H1 (cell line): Measurements from ENCODE around the gene TERB1. TPM values are rescaled to one million over a fixed set of nuclear protein-coding genes. Genes with fewer than 3 reads are reported as not detected.
A peak's percentile ranks its signal among the peaks of the same experiment; 100 is the strongest.

Source experiments
- CTCF ChIA-PET: fragments of 300-600 bp; sonication (Branson Sonifier 250); formaldehyde crosslinking; loops from one replicate; lab custom pipeline; 2021; ENCODE audit not compliant: partially characterized antibody; lab: Charles Lee
- POLR2A ChIA-PET: fragments of 300-600 bp; sonication (Branson Sonifier 250); formaldehyde crosslinking; loops from one replicate; lab custom pipeline; 2021; ENCODE audit warnings: inconsistent platforms; ENCODE audit not compliant: partially characterized antibody; lab: Charles Lee
- DNase-seq, 2 experiments: peaks; one replicate each; pipeline versions ENCODE4 v3.0.0 to v3.0.0-alpha.2; 2010 to 2022; ENCODE audit warnings: low spot score in 2 of 2, low read depth in 1 of 2, mixed read lengths in 1 of 2
- FAIRE-seq: peaks from 2 replicates; lab custom pipeline; 2011; peaks lifted over from hg19 to GRCh38; lab: Jason Lieb, UNC
- H2AFZ ChIP-seq: 2 replicates; pipeline ENCODE4 v1.8.1; 2012; ENCODE audit warnings: low read length, inconsistent platforms
- H2AK5ac ChIP-seq: 2 replicates; pipeline ENCODE4 v1.6.1; 2013; ENCODE audit warnings: low read depth, low read length
- H2BK120ac ChIP-seq: replicated peaks from 2 replicates; pipeline ENCODE3; 2013; ENCODE audit warnings: low read depth, low read length, inconsistent platforms
- H2BK12ac ChIP-seq: 2 replicates; pipeline ENCODE4 v1.6.1; 2013; ENCODE audit warnings: low read depth, low read length
- H2BK15ac ChIP-seq: 2 replicates; pipeline ENCODE4 v1.6.1; 2013; ENCODE audit warnings: low read length
- H2BK20ac ChIP-seq: 2 replicates; pipeline ENCODE4 v1.6.1; 2013; ENCODE audit warnings: low read length
- H2BK5ac ChIP-seq: 2 replicates; pipeline ENCODE4 v1.6.1; 2013; ENCODE audit warnings: low read depth, low read length
- H3K14ac ChIP-seq: 2 replicates; pipeline ENCODE4 v1.6.1; 2013; ENCODE audit warnings: inconsistent platforms; ENCODE audit not compliant: insufficient read length
- H3K18ac ChIP-seq: 2 replicates; pipeline ENCODE4 v1.6.1; 2013; ENCODE audit warnings: low read length; ENCODE audit errors: extremely low read depth
- H3K23ac ChIP-seq: 2 replicates; pipeline ENCODE4 v1.6.1; 2013; ENCODE audit warnings: inconsistent platforms; ENCODE audit not compliant: insufficient read length
- H3K23me2 ChIP-seq: 2 replicates; pipeline ENCODE4 v1.6.1; 2013; ENCODE audit warnings: low read depth, low read length
- H3K27ac ChIP-seq: 2 replicates; pipeline ENCODE4 v1.6.1; 2011; ENCODE audit warnings: low read depth, low read length, inconsistent platforms
- H3K27me3 ChIP-seq, 4 experiments: replicated peaks in 1 of 4; 1 replicate in 1 of 4; 2 replicates in 3 of 4; pipeline versions ENCODE4 v1.6.1 to v1.8.1; 2011 to 2013; ENCODE audit warnings: low read length in 3 of 4, mild to moderate bottlenecking in 3 of 4, inconsistent platforms in 2 of 4, mixed read lengths in 2 of 4, moderate library complexity in 1 of 4; ENCODE audit not compliant: control insufficient read depth in 3 of 4, insufficient read depth in 3 of 4; ENCODE audit errors: extremely low read depth in 1 of 4
- H3K36me3 ChIP-seq, 4 experiments: 2 replicates each; pipeline versions ENCODE4 v1.6.1 to v1.8.1; 2011 to 2013; ENCODE audit warnings: mild to moderate bottlenecking in 4 of 4, low read length in 3 of 4, moderate library complexity in 2 of 4, control low read depth in 1 of 4, inconsistent platforms in 1 of 4; ENCODE audit not compliant: insufficient read depth in 4 of 4, control insufficient read depth in 2 of 4
- H3K4ac ChIP-seq: replicated peaks from 2 replicates; pipeline ENCODE3; 2013; ENCODE audit warnings: low read length, low read depth, mixed read lengths, inconsistent platforms; ENCODE audit not compliant: insufficient read length
- H3K4me1 ChIP-seq, 4 experiments: replicated peaks in 1 of 4; 1 replicate in 1 of 4; 2 replicates in 3 of 4; pipeline versions ENCODE4 v1.6.1 to v1.8.1; 2011 to 2013; ENCODE audit warnings: low read length in 3 of 4, inconsistent platforms in 2 of 4, mixed read lengths in 1 of 4; ENCODE audit not compliant: insufficient read depth in 4 of 4, control insufficient read depth in 3 of 4
- H3K4me2 ChIP-seq, 2 experiments: 2 replicates each; pipeline versions ENCODE4 v1.6.1 to v1.8.1; 2011 to 2013; ENCODE audit warnings: low read depth in 2 of 2, low read length in 2 of 2, control low read depth in 1 of 2, inconsistent platforms in 1 of 2, mild to moderate bottlenecking in 1 of 2; ENCODE audit not compliant: insufficient read depth in 1 of 2
- H3K4me3 ChIP-seq, 4 experiments: fragments of 200-600, 300-600 bp in 1 of 4; sonication (generic), shearing (Covaris generic), sonication (Bioruptor Twin) in 1 of 4; 2 replicates each; pipeline versions ENCODE4 v1.5.1 to v1.8.1; 2011 to 2016; ENCODE audit warnings: low read length in 4 of 4, low read depth in 3 of 4, control low read depth in 2 of 4, inconsistent platforms in 2 of 4, mild to moderate bottlenecking in 2 of 4, mixed read lengths in 1 of 4, moderate library complexity in 1 of 4; ENCODE audit not compliant: insufficient read depth in 2 of 4; ENCODE audit errors: extremely low read depth in 1 of 4
- H3K56ac ChIP-seq: replicated peaks from 2 replicates; pipeline ENCODE3; 2013; ENCODE audit warnings: low read depth, mild to moderate bottlenecking, mixed read lengths, low read length, inconsistent platforms; ENCODE audit not compliant: insufficient read length
- H3K79me1 ChIP-seq: 2 replicates; pipeline ENCODE4 v1.6.1; 2013; ENCODE audit warnings: low read depth, low read length, control low read depth
- H3K79me2 ChIP-seq, 2 experiments: 2 replicates each; pipeline versions ENCODE4 v1.6.1 to v1.8.1; 2012 to 2013; ENCODE audit warnings: low read length in 2 of 2, mild to moderate bottlenecking in 2 of 2, inconsistent platforms in 1 of 2; ENCODE audit not compliant: insufficient read depth in 2 of 2, control insufficient read depth in 1 of 2
- H3K9ac ChIP-seq, 4 experiments: replicated peaks in 1 of 4; 1 replicate in 1 of 4; 2 replicates in 3 of 4; pipeline versions ENCODE4 v1.6.1 to v1.8.1; 2011 to 2013; ENCODE audit warnings: low read depth in 3 of 4, low read length in 3 of 4, control low read depth in 2 of 4, mild to moderate bottlenecking in 2 of 4, moderate library complexity in 2 of 4, inconsistent platforms in 1 of 4; ENCODE audit errors: extremely low read depth in 1 of 4
- H3K9me3 ChIP-seq, 2 experiments: 2 replicates each; pipeline versions ENCODE4 v1.6.1 to v1.8.1; 2012 to 2013; ENCODE audit warnings: mild to moderate bottlenecking in 2 of 2, moderate library complexity in 2 of 2, control low read depth in 1 of 2, inconsistent platforms in 1 of 2, low read depth in 1 of 2, low read length in 1 of 2, mixed read lengths in 1 of 2; ENCODE audit not compliant: insufficient read depth in 2 of 2
- H4K20me1 ChIP-seq, 2 experiments: replicated peaks in 1 of 2; 2 replicates each; pipeline versions ENCODE3 to v1.8.1; 2011 to 2013; ENCODE audit warnings: inconsistent platforms in 2 of 2, low read length in 2 of 2, mild to moderate bottlenecking in 1 of 2; ENCODE audit not compliant: insufficient read depth in 2 of 2, control insufficient read depth in 1 of 2
- H4K5ac ChIP-seq: 2 replicates; pipeline ENCODE4 v1.6.1; 2013; ENCODE audit warnings: low read length, low read depth, mixed read lengths, inconsistent platforms; ENCODE audit not compliant: insufficient read length
- H4K8ac ChIP-seq: 2 replicates; pipeline ENCODE4 v1.8.0; 2013; ENCODE audit warnings: mild to moderate bottlenecking, moderate library complexity, low read length, inconsistent platforms; ENCODE audit not compliant: insufficient read depth; ENCODE audit errors: extremely low read depth
- H4K91ac ChIP-seq: replicated peaks from 2 replicates; pipeline ENCODE3; 2013; ENCODE audit warnings: low read length, mixed read lengths, inconsistent platforms; ENCODE audit not compliant: insufficient read length
- FOSL1 ChIP-seq: IDR thresholded peaks from 2 replicates; pipeline ENCODE4 v1.6.1; 2011; ENCODE audit warnings: mild to moderate bottlenecking, low read depth, low read length, moderate library complexity; ENCODE audit not compliant: insufficient read depth
- NANOG ChIP-seq: IDR thresholded peaks from 2 replicates; pipeline ENCODE4 v1.6.1; 2011; ENCODE audit warnings: low read length, low read depth, mild to moderate bottlenecking, inconsistent platforms; ENCODE audit not compliant: insufficient read depth, poor library complexity, severe bottlenecking
- WGBS, 2 experiments: shearing (Covaris generic) in 1 of 2; methylation state at CpG; one replicate each; pipeline versions ENCODE4 v1.1.6 to v1.1.7; 2013 to 2015; ENCODE audit warnings: low lambda C conversion rate in 2 of 2, mixed read lengths in 2 of 2, inconsistent platforms in 1 of 2, low coverage in 1 of 2, missing lambda C conversion rate in 1 of 2; ENCODE audit not compliant: insufficient replicate concordance in 2 of 2, insufficient coverage in 1 of 2, insufficient read length in 1 of 2; ENCODE audit errors: extremely low coverage in 1 of 2, missing lambda C conversion rate in 1 of 2; 5-methylcytosine and 5-hydroxymethylcytosine counted together
- polyA plus RNA-seq, 7 experiments: library from polyadenylated mRNA; depleted of rRNA in 3 of 7; stranded (reverse) in 5 of 7; unstranded in 2 of 7; fragments of >200 nt in 5 of 7; fragments of 200-250 nt in 2 of 7; gene quantifications; 1 replicate in 5 of 7; 2 replicates in 1 of 7; 4 replicates in 1 of 7; pipeline versions ENCODE4 v1.2.1 to v1.2.3, GENCODE V29; 2011 to 2013; ENCODE audit warnings: missing spikeins in 2 of 7, mixed read lengths in 2 of 7
- total RNA-seq: library from RNA; stranded (reverse); fragmentation: NEBNext Ultra II Directional; extraction: Animal tissue kit (Norgen Biotek cat#: 25700); gene quantifications from 2 replicates; pipeline ENCODE4 v1.2.1, GENCODE V29; 2021

TERB1 gene
- total and polyA plus RNA-seq, 2 of the 8 experiments (the other 6 are each of a cell fraction or from before 2014, with no cell fraction given): not detected

DNA sequence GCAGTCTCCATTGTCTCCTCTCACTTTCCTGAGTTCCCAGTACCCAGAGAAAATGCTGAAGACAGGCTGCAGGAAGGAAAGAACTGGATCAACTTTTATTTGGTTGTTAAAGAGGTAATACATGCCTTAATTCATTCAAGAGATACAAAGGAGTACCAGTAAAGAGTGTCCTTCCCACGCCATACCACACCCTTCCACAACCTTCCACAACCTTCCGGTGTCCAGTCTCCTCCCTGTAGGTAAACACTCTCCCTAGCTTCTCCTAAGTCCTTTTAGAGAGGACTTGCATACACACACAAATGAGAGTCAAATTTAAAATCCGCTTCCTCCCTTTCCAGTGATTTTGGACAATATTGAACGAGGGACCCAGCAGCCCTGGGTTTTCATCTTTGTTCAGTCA lies 40.0 kb upstream of the TERB1 start:
- no peak overlapping the region for H3K27ac ChIP-seq
- no peak overlapping the region for H3K4ac ChIP-seq
- ChIA-PET CTCF (interaction anchor here (0.6 to 13.4 kb wide), 9 partner anchors 10 to 191 kb away, joined by 3 to 162 read pairs (median 4); partner anchors contain the start of gene NAE1), POLR2A (interaction anchor here (0.7 to 2.1 kb wide), 3 partner anchors 11 to 82 kb away, joined by 3 to 14 read pairs (median 3); partner anchors contain the start of gene NAE1)
- no peak for FAIRE-seq
- H4K8ac ChIP-seq: no peak overlapping the region
- H3K36me3 ChIP-seq: no peaks in the 10 kb centered on the region
- no peak overlapping the region for H3K4me3 ChIP-seq
- peaks cover 14 to 39% (median 32%) of the 10 kb centered on the region in 4 experiments for H3K27me3 ChIP-seq
- peak in 1 of 2 experiments; percentile 19 for DNase-seq
- H2BK20ac ChIP-seq: no peak overlapping the region
- H3K9me3 ChIP-seq: no peaks in the 10 kb centered on the region
- no peak overlapping the region for H4K5ac ChIP-seq
- WGBS, 2 experiments: 87% methylated on average over 4 of the region's 4 CpGs; no CpG with 5 or more reads in 1 of the 2 experiments
- H3K23me2 ChIP-seq: peaks cover 12% of the 10 kb centered on the region
- no peak overlapping the region for H2AK5ac ChIP-seq
- no peak overlapping the region for H3K14ac ChIP-seq
- H3K4me1 ChIP-seq: peaks cover 0 to 2% (median 0%) of the 10 kb centered on the region in 4 experiments; a peak in 3 of 7 replicates
- no peak overlapping the region for H2BK5ac ChIP-seq
- H3K79me1 ChIP-seq: no peaks in the 10 kb centered on the region
- H4K20me1 ChIP-seq: peaks cover 0 to 3% of the 10 kb centered on the region in 2 experiments
- no peak overlapping the region for H2BK15ac ChIP-seq
- no peak overlapping the region for H3K9ac ChIP-seq
- no peak overlapping the region for H3K23ac ChIP-seq
- H3K4me2 ChIP-seq: no peak overlapping the region
- no peak overlapping the region for H3K56ac ChIP-seq
- no peak overlapping the region for H2BK12ac ChIP-seq
- no peak overlapping the region for H2BK120ac ChIP-seq
- no peaks in the 10 kb centered on the region for H3K79me2 ChIP-seq
- no peak overlapping the region for H4K91ac ChIP-seq
- no peak overlapping the region for H2AFZ ChIP-seq
- no peak overlapping the region for H3K18ac ChIP-seq
- no peak for TF ChIP-seq FOSL1
- no peak for TF ChIP-seq NANOG
